Gastroesophageal sphincter (tissue), 3 donors: ENCODE results near the gene VEGFD.

Source experiments
- POLR2A ChIP-seq, 2 donors: fragments of 450-650 bp; IDR thresholded peaks; one replicate each; pipeline ENCODE4 v1.6.1; 2017; ENCODE audit warnings: antibody characterized with exemption in 2 of 2, mild to moderate bottlenecking in 2 of 2, moderate library complexity in 1 of 2
- TF ChIP-seq, protein P1 (sequence below), 4 experiments: fragments of 200-600 bp in 2 of 4; fragments of 450-650 bp in 2 of 4; sonication (generic) in 1 of 4; IDR thresholded peaks; one replicate each; pipeline ENCODE4 v1.5.1; 2017 to 2019; ENCODE audit warnings: antibody characterized with exemption in 4 of 4, mild to moderate bottlenecking in 2 of 4, moderate library complexity in 2 of 4

GRCh38 chrX:15343075-15343476 lies 41.1 kb downstream of the VEGFD start:
- TF ChIP-seq, protein P1, sequence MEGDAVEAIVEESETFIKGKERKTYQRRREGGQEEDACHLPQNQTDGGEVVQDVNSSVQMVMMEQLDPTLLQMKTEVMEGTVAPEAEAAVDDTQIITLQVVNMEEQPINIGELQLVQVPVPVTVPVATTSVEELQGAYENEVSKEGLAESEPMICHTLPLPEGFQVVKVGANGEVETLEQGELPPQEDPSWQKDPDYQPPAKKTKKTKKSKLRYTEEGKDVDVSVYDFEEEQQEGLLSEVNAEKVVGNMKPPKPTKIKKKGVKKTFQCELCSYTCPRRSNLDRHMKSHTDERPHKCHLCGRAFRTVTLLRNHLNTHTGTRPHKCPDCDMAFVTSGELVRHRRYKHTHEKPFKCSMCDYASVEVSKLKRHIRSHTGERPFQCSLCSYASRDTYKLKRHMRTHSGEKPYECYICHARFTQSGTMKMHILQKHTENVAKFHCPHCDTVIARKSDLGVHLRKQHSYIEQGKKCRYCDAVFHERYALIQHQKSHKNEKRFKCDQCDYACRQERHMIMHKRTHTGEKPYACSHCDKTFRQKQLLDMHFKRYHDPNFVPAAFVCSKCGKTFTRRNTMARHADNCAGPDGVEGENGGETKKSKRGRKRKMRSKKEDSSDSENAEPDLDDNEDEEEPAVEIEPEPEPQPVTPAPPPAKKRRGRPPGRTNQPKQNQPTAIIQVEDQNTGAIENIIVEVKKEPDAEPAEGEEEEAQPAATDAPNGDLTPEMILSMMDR (IDR thresholded peaks at IDR 0.05): no peak
- no peak for TF ChIP-seq POLR2A (IDR thresholded peaks at IDR 0.05)
